NCI-H1417 treated with DMSO at 0.1 percent for 48 hours (cell line): ENCODE measurements around the gene ERC1.
"Not testable (repeated sequence)": the region's sequence is repeated elsewhere in the genome, so short reads cannot be mapped to it uniquely, and the experiment has no call there.

ENCODE experiments used
- DNase-seq: peaks from one replicate; lab custom pipeline; 2025; lab: John Stamatoyannopoulos, UW

Gene ERC1

GRCh38 chr12:1078002-1078401 is 87.0 kb downstream of the ERC1 start:
- DNase-seq, result no peak

- no peak for DNase-seq
Observed at GRCh38 chr12:1080520-1081223, 89.6 kb downstream of the ERC1 start.

GRCh38 chr12:1083151-1083888 is 92.3 kb downstream of the ERC1 start:
- DNase-seq, result no peak

GRCh38 chr12:1083889-1084262 is 92.9 kb downstream of the ERC1 start:
- DNase-seq, result peak; percentile 22

GRCh38 chr12:1091350-1091749 is 100.3 kb downstream of the ERC1 start:
- DNase-seq, result no peak

GRCh38 chr12:1093166-1093751 is 102.2 kb downstream of the ERC1 start:
- DNase-seq, result no peak

GRCh38 chr12:1094714-1095113 is 103.7 kb downstream of the ERC1 start:
- DNase-seq, result no peak

GRCh38 chr12:1099158-1099557 is 108.1 kb downstream of the ERC1 start:
- DNase-seq, result no peak

GRCh38 chr12:1099618-1100017 is 108.6 kb downstream of the ERC1 start:
- DNase-seq, result not testable (repeated sequence)

- no peak for DNase-seq
Observed at GRCh38 chr12:1102115-1102514, 111.1 kb downstream of the ERC1 start.

- DNase-seq, result no peak
Observed at GRCh38 chr12:1102791-1103450, 111.9 kb downstream of the ERC1 start.

- no peak for DNase-seq
Observed at GRCh38 chr12:1103632-1104031, 112.6 kb downstream of the ERC1 start.

GRCh38 chr12:1104088-1104800 is 113.2 kb downstream of the ERC1 start:
- no peak for DNase-seq

GRCh38 chr12:1107669-1108068 is 116.6 kb downstream of the ERC1 start:
- DNase-seq, result no peak

GRCh38 chr12:1108276-1108675 is 117.3 kb downstream of the ERC1 start:
- no peak for DNase-seq

- DNase-seq, result no peak
Observed at GRCh38 chr12:1115484-1116231, 124.6 kb downstream of the ERC1 start.

GRCh38 chr12:1117371-1117770 is 126.3 kb downstream of the ERC1 start:
- DNase-seq, result no peak

- peak; percentile 66 for DNase-seq
Observed at GRCh38 chr12:1117970-1118563, 127.0 kb downstream of the ERC1 start.

GRCh38 chr12:1122786-1123185 is 131.8 kb downstream of the ERC1 start:
- DNase-seq, result no peak

- no peak for DNase-seq
Observed at GRCh38 chr12:1126091-1126490, 135.1 kb downstream of the ERC1 start.

GRCh38 chr12:1127021-1127420 is 136.0 kb downstream of the ERC1 start:
- no peak for DNase-seq
